Retinal pigment epithelial cell (primary cell): ENCODE results near the gene EXOG.

ENCODE experiments used
- DNase-seq: peaks from one replicate; pipeline ENCODE4 v3.0.0-alpha.2; 2010; ENCODE audit warnings: low read depth
- H3K4me3 ChIP-seq: 2 replicates; pipeline ENCODE4 v1.5.1; 2011; ENCODE audit warnings: mild to moderate bottlenecking, low read length, control low read depth, moderate library complexity
- TF ChIP-seq, protein P1 (sequence below): conservative IDR thresholded peaks from 2 replicates; pipeline ENCODE4 v1.5.1; 2011; ENCODE audit warnings: low read depth, low read length, control low read depth, inconsistent platforms

Gene EXOG

DNA sequence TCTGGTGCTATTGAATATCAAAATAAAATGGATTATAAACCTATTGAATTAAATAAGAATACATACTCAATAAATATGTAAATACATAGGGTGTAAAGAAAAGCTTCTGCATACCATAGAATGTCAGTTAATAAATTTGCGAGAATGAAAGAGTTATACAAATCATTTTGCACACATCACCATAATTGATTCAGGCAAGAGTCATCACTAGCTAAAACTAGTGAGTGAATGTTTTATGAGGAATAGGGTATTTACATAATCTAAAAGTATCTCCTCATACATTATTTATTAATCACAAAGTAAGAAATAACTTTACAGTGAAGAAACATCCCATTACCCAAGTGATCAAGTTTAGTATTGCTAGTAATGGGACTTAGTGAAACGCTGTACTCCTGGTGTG is 13.6 kb downstream of the EXOG start:
- TF ChIP-seq, protein P1, sequence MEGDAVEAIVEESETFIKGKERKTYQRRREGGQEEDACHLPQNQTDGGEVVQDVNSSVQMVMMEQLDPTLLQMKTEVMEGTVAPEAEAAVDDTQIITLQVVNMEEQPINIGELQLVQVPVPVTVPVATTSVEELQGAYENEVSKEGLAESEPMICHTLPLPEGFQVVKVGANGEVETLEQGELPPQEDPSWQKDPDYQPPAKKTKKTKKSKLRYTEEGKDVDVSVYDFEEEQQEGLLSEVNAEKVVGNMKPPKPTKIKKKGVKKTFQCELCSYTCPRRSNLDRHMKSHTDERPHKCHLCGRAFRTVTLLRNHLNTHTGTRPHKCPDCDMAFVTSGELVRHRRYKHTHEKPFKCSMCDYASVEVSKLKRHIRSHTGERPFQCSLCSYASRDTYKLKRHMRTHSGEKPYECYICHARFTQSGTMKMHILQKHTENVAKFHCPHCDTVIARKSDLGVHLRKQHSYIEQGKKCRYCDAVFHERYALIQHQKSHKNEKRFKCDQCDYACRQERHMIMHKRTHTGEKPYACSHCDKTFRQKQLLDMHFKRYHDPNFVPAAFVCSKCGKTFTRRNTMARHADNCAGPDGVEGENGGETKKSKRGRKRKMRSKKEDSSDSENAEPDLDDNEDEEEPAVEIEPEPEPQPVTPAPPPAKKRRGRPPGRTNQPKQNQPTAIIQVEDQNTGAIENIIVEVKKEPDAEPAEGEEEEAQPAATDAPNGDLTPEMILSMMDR, result no peak
- H3K4me3 ChIP-seq, result no peak overlapping the region
- no peak for DNase-seq

DNA sequence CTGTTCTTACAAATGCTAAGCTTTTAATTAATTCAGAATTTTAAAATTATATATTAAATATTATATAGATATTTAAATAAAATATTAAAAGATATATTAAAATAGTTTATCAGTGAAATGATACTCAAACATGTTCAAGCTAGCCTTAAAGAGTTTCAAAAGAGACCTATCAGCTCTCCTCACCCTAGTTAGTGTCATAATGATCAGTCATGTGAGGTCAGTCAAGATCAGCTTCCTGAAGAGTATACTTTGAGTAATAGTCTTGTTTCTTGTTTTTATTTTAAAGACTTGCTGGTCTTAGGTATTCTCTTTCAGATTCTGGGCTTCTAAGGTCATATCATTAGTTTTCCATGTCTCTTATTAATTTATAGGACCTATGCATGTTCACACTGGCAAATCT is 14.5 kb downstream of the EXOG start:
- DNase-seq, result no peak
- H3K4me3 ChIP-seq, result no peak overlapping the region
- TF ChIP-seq, protein P1, result no peak

DNA sequence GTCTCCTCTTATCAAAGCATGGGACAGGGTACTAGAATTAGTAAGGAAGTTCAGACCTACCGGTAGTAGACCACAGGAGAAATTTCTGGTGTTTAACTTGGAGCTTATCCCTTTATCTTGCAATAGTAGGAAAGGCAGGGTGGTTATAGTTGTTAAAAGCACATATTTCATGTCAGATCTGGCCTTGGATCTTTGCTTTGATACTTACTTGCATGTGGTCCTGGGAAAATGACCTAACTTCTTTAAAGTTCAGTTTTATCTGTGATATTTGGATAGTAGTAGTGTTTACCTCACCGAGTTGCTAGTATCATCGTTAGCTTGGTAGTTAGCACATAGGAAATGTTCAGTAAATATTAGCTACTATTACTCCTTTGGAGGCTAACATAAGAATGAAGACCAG is 15.4 kb downstream of the EXOG start:
- no peak for DNase-seq
- H3K4me3 ChIP-seq, result no peak overlapping the region
- TF ChIP-seq, protein P1, result no peak

DNA sequence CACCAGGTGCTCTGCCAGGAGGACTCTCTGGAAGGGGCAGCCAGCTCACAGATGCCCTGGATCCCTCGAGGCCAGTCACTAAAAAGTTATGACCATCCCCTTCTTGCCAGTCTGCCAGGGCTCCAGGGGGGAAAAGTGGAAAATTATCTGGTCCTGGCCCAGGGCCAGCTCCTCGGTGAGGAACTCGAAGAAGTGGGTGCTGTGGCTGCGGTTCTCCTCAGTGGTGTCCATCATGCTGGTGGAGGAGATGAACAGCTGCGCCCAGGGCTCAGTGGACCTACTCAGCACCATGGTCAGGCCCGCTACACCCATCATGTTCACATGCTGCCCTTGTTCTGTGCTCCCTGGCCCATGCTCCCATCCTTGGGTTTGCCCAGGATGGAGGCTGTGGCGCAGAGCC is 19.2 kb downstream of the EXOG start:
- H3K4me3 ChIP-seq, result no peak overlapping the region
- no peak for DNase-seq
- TF ChIP-seq, protein P1, result no peak

DNA sequence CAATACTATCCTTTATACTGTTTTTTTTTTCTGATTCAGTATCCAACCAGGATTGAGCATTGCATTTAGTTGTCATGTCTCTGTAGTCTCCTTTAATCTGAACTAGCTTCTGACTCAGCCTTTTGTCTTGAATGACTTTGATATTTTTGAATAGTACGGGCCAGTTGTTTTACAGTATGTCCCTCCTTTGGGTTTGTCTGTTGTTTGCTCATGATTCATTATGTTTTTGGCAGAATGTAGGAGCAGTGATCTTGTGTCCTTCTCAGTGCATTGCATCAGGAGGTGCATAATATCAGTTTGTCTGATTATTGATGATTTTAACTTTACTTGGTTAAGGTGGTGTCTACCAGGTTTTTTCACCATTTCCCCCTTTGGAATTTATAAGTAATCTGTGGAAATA is 20.5 kb downstream of the EXOG start:
- no peak overlapping the region for H3K4me3 ChIP-seq
- TF ChIP-seq, protein P1, result no peak
- DNase-seq, result no peak

DNA sequence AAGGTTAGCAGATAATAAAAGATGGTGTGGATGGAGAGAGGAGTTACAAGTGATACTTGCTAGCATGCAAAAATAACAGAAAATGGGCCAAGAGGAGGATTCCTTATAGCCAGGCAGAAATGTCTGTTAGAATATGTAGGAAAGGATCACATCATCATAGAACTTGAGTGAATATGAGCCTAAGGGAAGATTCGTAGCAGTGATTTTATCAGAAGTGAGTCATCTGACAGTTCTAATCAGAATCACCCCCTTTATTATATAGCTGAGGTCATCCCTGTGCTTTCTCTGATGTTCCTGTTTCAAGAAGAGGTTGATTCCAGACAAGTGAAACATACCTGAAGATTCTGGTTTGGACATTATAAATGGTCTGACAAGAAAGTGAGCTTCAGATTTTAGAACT is 22.9 kb downstream of the EXOG start:
- no peak overlapping the region for H3K4me3 ChIP-seq
- TF ChIP-seq, protein P1, result no peak
- DNase-seq, result no peak

DNA sequence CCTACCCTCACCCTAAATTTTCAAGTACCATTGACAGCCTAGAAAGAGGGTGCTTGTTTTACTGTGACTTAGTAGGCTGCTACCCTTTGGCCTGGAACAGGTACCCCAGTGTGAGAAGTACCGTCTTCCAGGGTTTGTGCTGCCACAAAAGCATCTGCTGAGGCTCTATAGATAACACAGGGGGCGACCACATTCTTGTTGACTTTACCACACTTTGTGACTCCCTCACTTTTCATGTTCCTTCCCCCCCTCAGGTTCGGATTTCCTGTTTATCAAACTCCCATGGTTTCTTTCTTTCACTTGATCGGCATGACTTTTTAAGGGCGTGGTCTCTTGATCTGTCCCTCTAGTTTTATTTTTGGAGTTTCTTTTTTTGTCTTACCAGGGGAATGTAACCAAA is 23.5 kb downstream of the EXOG start:
- TF ChIP-seq, protein P1, result no peak
- DNase-seq, result no peak
- H3K4me3 ChIP-seq, result no peak overlapping the region
